Neutrophil (primary cell): Measurements from ENCODE around the gene CARF.

Experiments used
- H3K27ac ChIP-seq: fragments of 200-600 bp; sonication (generic); 2 replicates; pipeline ENCODE4 v1.5.1; 2016; ENCODE audit warnings: mild to moderate bottlenecking, moderate library complexity
- H3K27me3 ChIP-seq: fragments of 200-600 bp; sonication (generic); 2 replicates; pipeline ENCODE4 v1.6.0; 2016; ENCODE audit warnings: mild to moderate bottlenecking
- H3K36me3 ChIP-seq: fragments of 200-600 bp; sonication (generic); 2 replicates; pipeline ENCODE4 v1.5.1; 2017
- H3K4me1 ChIP-seq, 2 experiments: fragments of 200-600 bp in 1 of 2; sonication (generic) in 1 of 2; 1 replicate in 1 of 2; 2 replicates in 1 of 2; pipeline versions ENCODE4 v1.5.1 to v1.6.1; 2013 to 2016; ENCODE audit warnings: low read depth in 1 of 2, low read length in 1 of 2, mild to moderate bottlenecking in 1 of 2, moderate library complexity in 1 of 2; ENCODE audit not compliant: control insufficient read depth in 1 of 2, insufficient read depth in 1 of 2
- H3K4me3 ChIP-seq, 2 experiments: fragments of 200-600 bp in 1 of 2; sonication (generic) in 1 of 2; 1 replicate in 1 of 2; 2 replicates in 1 of 2; pipeline ENCODE4 v1.5.1; 2013 to 2016; ENCODE audit warnings: low read depth in 1 of 2, low read length in 1 of 2, mild to moderate bottlenecking in 1 of 2, moderate library complexity in 1 of 2
- H3K9me3 ChIP-seq: fragments of 200-600 bp; sonication (generic); 2 replicates; pipeline ENCODE4 v1.5.1; 2016
- CTCF ChIP-seq: fragments of 200-600 bp; sonication (generic); IDR thresholded peaks from 2 replicates; pipeline ENCODE4 v1.5.1; 2016; ENCODE audit warnings: antibody characterized with exemption

Gene CARF

GRCh38 chr2:202933958-202934357, 21.9 kb downstream of the CARF start:
- H3K9me3 ChIP-seq = no peaks in the 10 kb centered on the region
- H3K4me1 ChIP-seq = no peaks in the 10 kb centered on the region
- TF ChIP-seq CTCF = no peak
- no peak overlapping the region for H3K4me3 ChIP-seq
- no peak overlapping the region for H3K27ac ChIP-seq
- no peaks in the 10 kb centered on the region for H3K36me3 ChIP-seq
- no peaks in the 10 kb centered on the region for H3K27me3 ChIP-seq

- Histone ChIP-seq H3K4me1 (no peaks in the 10 kb centered on the region), H3K9me3 (no peaks in the 10 kb centered on the region), H3K36me3 (no peaks in the 10 kb centered on the region), H3K4me3 (no peak overlapping the region), H3K27me3 (no peaks in the 10 kb centered on the region), H3K27ac (no peak overlapping the region)
- no peak for TF ChIP-seq CTCF
Measured at GRCh38 chr2:202934456-202934855, 22.4 kb downstream of the CARF start.

GRCh38 chr2:202938960-202939359, 26.9 kb downstream of the CARF start:
- Histone ChIP-seq H3K27me3 (no peaks in the 10 kb centered on the region), H3K4me3 (no peak overlapping the region), H3K4me1 (no peaks in the 10 kb centered on the region), H3K36me3 (peaks cover 4% of the 10 kb centered on the region), H3K27ac (no peak overlapping the region), H3K9me3 (no peaks in the 10 kb centered on the region)
- TF ChIP-seq CTCF = no peak

GRCh38 chr2:202941771-202942170, 29.7 kb downstream of the CARF start:
- TF ChIP-seq CTCF = no peak
- Histone ChIP-seq H3K36me3 (peaks cover 4% of the 10 kb centered on the region), H3K4me3 (no peak overlapping the region), H3K9me3 (no peaks in the 10 kb centered on the region), H3K27ac (no peak overlapping the region), H3K4me1 (no peaks in the 10 kb centered on the region), H3K27me3 (no peaks in the 10 kb centered on the region)

GRCh38 chr2:202944408-202944807, 32.3 kb downstream of the CARF start:
- no peak for TF ChIP-seq CTCF
- H3K4me3 ChIP-seq = no peak overlapping the region
- no peaks in the 10 kb centered on the region for H3K4me1 ChIP-seq
- H3K9me3 ChIP-seq = no peaks in the 10 kb centered on the region
- no peak overlapping the region for H3K27ac ChIP-seq
- no peaks in the 10 kb centered on the region for H3K27me3 ChIP-seq
- H3K36me3 ChIP-seq = peaks cover 4% of the 10 kb centered on the region

GRCh38 chr2:202944816-202945215, 32.7 kb downstream of the CARF start:
- H3K9me3 ChIP-seq = no peaks in the 10 kb centered on the region
- H3K4me3 ChIP-seq = no peak overlapping the region
- TF ChIP-seq CTCF = no peak
- peaks cover 4% of the 10 kb centered on the region for H3K36me3 ChIP-seq
- H3K4me1 ChIP-seq = no peaks in the 10 kb centered on the region
- H3K27me3 ChIP-seq = no peaks in the 10 kb centered on the region
- H3K27ac ChIP-seq = no peak overlapping the region
